ENCODE data around the gene SLC39A11. TPM values are rescaled to one million over a fixed set of nuclear protein-coding genes. Genes with fewer than 3 reads are reported as not detected.

SLC39A11 gene
- total RNA-seq, 1 donor from 2014 or later, result 4.9 TPM

DNA sequence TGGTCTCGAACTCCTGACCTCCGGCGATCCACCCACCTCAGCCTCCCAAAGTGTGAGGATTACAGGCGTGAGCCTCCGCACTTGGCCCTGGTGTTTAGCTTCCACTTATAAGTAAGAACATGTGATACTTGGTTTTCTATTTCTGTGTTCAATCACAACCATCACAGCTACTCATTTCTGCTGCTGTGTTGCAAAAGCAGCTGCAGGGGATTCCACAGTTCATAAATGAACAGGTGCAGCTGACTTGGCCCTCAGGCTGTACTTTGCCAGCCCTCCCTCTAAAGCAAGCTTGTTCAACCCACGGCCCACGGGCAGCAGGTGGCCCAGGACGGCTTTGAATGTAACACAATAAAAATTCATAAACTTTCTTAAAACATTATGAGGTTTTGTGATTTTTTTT lies 79.2 kb downstream of the SLC39A11 start:
- no peak for DNase-seq (ENCODE audit: low spot score in 2 of 2)
- H3K4me1 ChIP-seq, result peaks cover 0 to 3% of the 10 kb centered on the region in 2 donors
- H3K9me3 ChIP-seq, result peaks cover 0 to 7% of the 10 kb centered on the region in 2 donors
- no peaks in the 10 kb centered on the region for H3K27me3 ChIP-seq
- TF ChIP-seq, protein P1, sequence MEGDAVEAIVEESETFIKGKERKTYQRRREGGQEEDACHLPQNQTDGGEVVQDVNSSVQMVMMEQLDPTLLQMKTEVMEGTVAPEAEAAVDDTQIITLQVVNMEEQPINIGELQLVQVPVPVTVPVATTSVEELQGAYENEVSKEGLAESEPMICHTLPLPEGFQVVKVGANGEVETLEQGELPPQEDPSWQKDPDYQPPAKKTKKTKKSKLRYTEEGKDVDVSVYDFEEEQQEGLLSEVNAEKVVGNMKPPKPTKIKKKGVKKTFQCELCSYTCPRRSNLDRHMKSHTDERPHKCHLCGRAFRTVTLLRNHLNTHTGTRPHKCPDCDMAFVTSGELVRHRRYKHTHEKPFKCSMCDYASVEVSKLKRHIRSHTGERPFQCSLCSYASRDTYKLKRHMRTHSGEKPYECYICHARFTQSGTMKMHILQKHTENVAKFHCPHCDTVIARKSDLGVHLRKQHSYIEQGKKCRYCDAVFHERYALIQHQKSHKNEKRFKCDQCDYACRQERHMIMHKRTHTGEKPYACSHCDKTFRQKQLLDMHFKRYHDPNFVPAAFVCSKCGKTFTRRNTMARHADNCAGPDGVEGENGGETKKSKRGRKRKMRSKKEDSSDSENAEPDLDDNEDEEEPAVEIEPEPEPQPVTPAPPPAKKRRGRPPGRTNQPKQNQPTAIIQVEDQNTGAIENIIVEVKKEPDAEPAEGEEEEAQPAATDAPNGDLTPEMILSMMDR (IDR thresholded peaks at IDR 0.05), result no peak
- H3K27ac ChIP-seq, result no peak overlapping the region
- H3K36me3 ChIP-seq, result no peaks in the 10 kb centered on the region
- H3K4me3 ChIP-seq, result no peak overlapping the region
- intact Hi-C loops (cut with DNase I), result no loop called here

DNA sequence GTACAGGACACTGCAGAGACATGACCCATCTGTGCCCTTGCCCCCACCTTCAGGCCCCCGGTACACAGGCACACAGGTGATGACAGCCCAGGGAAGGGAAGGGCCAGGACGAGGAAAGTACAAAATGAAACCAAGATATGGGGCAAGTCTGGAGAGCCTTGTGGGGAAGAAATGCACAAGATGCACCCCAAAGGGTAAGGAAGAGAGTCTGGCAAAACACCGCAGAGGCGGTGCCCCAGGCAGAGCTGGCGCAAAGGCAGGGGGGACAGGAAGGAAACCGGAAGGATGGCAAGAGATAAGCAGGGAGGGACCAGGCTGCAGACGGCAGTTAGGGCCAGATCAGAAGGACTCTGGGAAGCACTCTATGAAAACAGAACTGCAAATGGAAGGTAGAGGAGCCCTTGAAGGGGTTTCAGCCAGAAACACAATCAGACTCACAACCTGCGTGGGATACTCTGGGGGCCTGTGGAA lies 81.4 kb downstream of the SLC39A11 start:
- Histone ChIP-seq H3K36me3 (no peaks in the 10 kb centered on the region), H3K4me3 (no peak overlapping the region), H3K27ac (no peak overlapping the region), H3K4me1 (peaks cover 0 to 4% of the 10 kb centered on the region in 2 donors), H3K9me3 (no peaks in the 10 kb centered on the region), H3K27me3 (no peaks in the 10 kb centered on the region)
- no peak for DNase-seq (ENCODE audit: low spot score in 2 of 2)
- TF ChIP-seq, protein P1 (IDR thresholded peaks at IDR 0.05), result no peak
- intact Hi-C loops (cut with DNase I), result no loop called here

DNA sequence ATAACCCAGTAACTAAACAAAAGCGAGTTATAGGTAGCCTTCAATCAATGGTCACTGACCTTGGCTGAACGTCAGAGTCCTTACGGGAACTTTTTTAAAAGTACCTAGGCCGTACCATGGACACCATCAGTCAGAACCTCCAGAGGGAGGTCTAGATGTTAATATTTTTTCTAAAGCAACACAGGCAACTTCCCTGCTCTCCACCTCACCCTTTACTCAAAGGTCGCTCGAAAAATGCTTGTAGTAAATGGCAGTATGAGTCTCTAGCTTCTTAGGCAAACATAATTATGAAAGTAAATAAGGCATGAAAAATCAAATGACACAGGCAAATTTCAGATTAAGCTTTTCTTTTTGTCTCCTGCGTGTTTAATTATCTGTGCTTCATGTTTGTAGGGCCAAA lies 82.1 kb downstream of the SLC39A11 start:
- TF ChIP-seq, protein P1 (IDR thresholded peaks at IDR 0.05), result no peak
- peaks cover 0 to 4% of the 10 kb centered on the region in 2 donors for H3K4me1 ChIP-seq
- H3K9me3 ChIP-seq, result no peaks in the 10 kb centered on the region
- intact Hi-C loops (cut with DNase I), result no loop called here
- no peak for DNase-seq (ENCODE audit: low spot score in 2 of 2)
- H3K36me3 ChIP-seq, result no peaks in the 10 kb centered on the region
- H3K4me3 ChIP-seq, result no peak overlapping the region
- H3K27me3 ChIP-seq, result no peaks in the 10 kb centered on the region
- H3K27ac ChIP-seq, result no peak overlapping the region

DNA sequence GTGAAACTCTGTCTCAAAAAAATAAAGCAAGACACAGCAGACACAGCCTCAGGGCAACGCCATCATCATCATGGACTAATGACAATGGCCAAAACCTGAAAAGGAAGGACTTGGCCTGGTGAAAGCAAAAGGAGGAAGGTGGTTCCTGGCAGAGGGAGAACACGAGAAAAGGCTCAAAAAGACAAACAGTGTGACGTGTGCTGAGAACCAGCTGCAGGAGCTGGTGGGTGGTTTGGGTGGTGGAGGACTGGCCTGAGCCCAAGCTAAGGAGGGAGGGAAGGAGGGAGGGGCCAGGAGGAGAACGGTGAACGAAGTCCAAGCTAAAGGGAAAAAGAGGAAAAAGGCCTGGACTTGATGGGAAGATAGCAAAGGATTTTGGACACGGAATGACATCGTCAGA lies 85.1 kb downstream of the SLC39A11 start:
- H3K4me1 ChIP-seq, result peaks cover 0 to 4% of the 10 kb centered on the region in 2 donors
- TF ChIP-seq, protein P1 (IDR thresholded peaks at IDR 0.05), result no peak
- no peaks in the 10 kb centered on the region for H3K36me3 ChIP-seq
- no peaks in the 10 kb centered on the region for H3K27me3 ChIP-seq
- H3K27ac ChIP-seq, result peak overlapping the region in 1 of 2 donors; percentile 40
- intact Hi-C loops (cut with DNase I), result no loop called here
- H3K9me3 ChIP-seq, result no peaks in the 10 kb centered on the region
- H3K4me3 ChIP-seq, result no peak overlapping the region
- DNase-seq (ENCODE audit: low spot score in 2 of 2), result no peak

DNA sequence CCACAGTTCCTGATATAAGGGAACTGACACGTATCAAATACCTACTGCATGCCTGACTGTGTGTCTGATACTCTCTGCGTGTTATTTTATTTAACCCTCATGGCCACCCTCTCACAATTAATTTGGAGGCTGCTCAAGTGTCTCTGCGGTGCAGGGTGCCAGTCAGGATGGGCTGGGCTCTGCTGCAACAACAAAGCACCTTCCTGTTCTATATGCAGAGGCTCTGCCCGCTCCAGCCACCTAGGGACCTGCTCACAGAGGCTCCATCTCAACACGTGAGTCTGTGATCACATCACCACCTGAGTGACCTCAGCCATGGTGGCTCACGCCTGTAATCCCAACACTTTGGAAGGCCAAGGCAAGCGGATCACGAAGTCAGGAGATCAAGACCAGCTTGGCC lies 87.1 kb downstream of the SLC39A11 start:
- Histone ChIP-seq H3K9me3 (no peaks in the 10 kb centered on the region), H3K4me3 (no peak overlapping the region), H3K4me1 (peaks cover 0 to 4% of the 10 kb centered on the region in 2 donors), H3K27me3 (no peaks in the 10 kb centered on the region), H3K27ac (no peak overlapping the region), H3K36me3 (no peaks in the 10 kb centered on the region)
- TF ChIP-seq, protein P1 (IDR thresholded peaks at IDR 0.05), result no peak
- DNase-seq (ENCODE audit: low spot score in 2 of 2), result no peak
- intact Hi-C loops (cut with DNase I), result no loop called here

DNA sequence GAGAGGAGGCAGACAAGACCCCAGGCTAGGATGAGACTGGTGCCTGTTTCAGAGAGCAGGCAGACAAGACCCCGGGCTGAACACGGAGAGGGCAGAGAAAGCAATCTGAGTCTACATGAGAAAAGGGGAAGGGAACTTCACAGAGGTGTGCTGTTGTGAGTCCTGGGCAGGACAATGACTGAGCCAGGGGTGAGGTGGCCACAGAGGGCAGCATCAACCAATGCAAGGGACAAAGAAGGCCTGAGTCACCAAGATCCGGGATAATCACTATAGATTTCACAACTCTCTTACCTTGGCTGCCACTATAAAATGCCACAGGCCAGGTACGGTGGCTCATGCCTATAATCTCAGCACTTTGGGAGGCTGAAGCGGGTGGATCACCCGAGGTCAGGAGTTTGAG lies 89.0 kb downstream of the SLC39A11 start:
- Histone ChIP-seq H3K27me3 (no peaks in the 10 kb centered on the region), H3K9me3 (no peaks in the 10 kb centered on the region), H3K4me3 (no peak overlapping the region), H3K36me3 (no peaks in the 10 kb centered on the region), H3K27ac (no peak overlapping the region), H3K4me1 (peaks cover 0 to 3% of the 10 kb centered on the region in 2 donors)
- TF ChIP-seq, protein P1 (IDR thresholded peaks at IDR 0.05), result no peak
- no peak for DNase-seq (ENCODE audit: low spot score in 2 of 2)
- intact Hi-C loops (cut with DNase I), result no loop called here
